SK-N-SH (cell line): ENCODE measurements around the gene ATP6V1B1. TPM values are rescaled to one million over a fixed set of nuclear protein-coding genes. Genes with fewer than 3 reads are reported as not detected.

Experiments used
- CTCF ChIA-PET: fragments of 300-600, 350-600 bp; formaldehyde crosslinking; extraction: SDS; loops from one replicate; lab custom pipeline; 2021; lab: Yijun Ruan, JAX
- POLR2A ChIA-PET: fragments of 350-600 bp; sonication (Branson Sonifier 250); formaldehyde crosslinking; extraction: SDS; loops from one replicate; lab custom pipeline; 2020; ENCODE audit warnings: antibody characterized with exemption, inconsistent platforms; lab: Yijun Ruan, JAX
- DNase-seq: peaks from one replicate; pipeline ENCODE4 v3.0.0; 2012
- H2AFZ ChIP-seq: fragments of 200-600 bp; sonication (generic); 2 replicates; pipeline ENCODE4 v1.8.1; 2016; ENCODE audit warnings: antibody characterized with exemption, mild to moderate bottlenecking, low read depth
- H3F3A ChIP-seq: fragments of 200-600 bp; sonication (generic); replicated peaks from 2 replicates; pipeline ENCODE3; 2016; ENCODE audit warnings: antibody characterized with exemption, mild to moderate bottlenecking; ENCODE audit not compliant: insufficient read depth
- H3K27ac ChIP-seq, 2 experiments: fragments of 200-500 bp in 1 of 2; fragments of 200-600 bp in 1 of 2; sonication (Bioruptor generic) in 1 of 2; sonication (generic), shearing (Covaris generic) in 1 of 2; 2 replicates each; pipeline versions ENCODE4 v1.5.1 to v1.6.1; 2014 to 2016; ENCODE audit warnings: low read depth in 2 of 2, inconsistent platforms in 1 of 2, low read length in 1 of 2, mild to moderate bottlenecking in 1 of 2, mixed read lengths in 1 of 2
- H3K27me3 ChIP-seq: fragments of 200-600 bp; sonication (generic), shearing (Covaris generic); 2 replicates; pipeline ENCODE4 v1.6.1; 2016; ENCODE audit warnings: mixed run types; ENCODE audit not compliant: insufficient read depth
- H3K36me3 ChIP-seq, 2 experiments: fragments of 200-500 bp in 1 of 2; fragments of 200-600 bp in 1 of 2; sonication (Bioruptor generic) in 1 of 2; sonication (generic) in 1 of 2; replicated peaks in 1 of 2; 2 replicates each; pipeline versions ENCODE3 to v1.5.1; 2014 to 2016; ENCODE audit warnings: low read length in 1 of 2, mild to moderate bottlenecking in 1 of 2; ENCODE audit not compliant: insufficient read depth in 2 of 2, control insufficient read depth in 1 of 2
- H3K4me1 ChIP-seq, 2 experiments: fragments of 200-500 bp in 1 of 2; fragments of 200-600 bp in 1 of 2; sonication (Bioruptor generic) in 1 of 2; sonication (generic), shearing (Covaris generic) in 1 of 2; 2 replicates each; pipeline versions ENCODE4 v1.5.1 to v1.6.1; 2014 to 2016; ENCODE audit warnings: low read depth in 1 of 2, low read length in 1 of 2, mixed run types in 1 of 2; ENCODE audit not compliant: insufficient read depth in 2 of 2, control insufficient read depth in 1 of 2
- H3K4me2 ChIP-seq: fragments of 200-600 bp; sonication (generic), shearing (Covaris generic); 2 replicates; pipeline ENCODE4 v1.6.1; 2017; ENCODE audit warnings: mixed run types
- H3K4me3 ChIP-seq, 2 experiments: fragments of 200-500 bp in 1 of 2; fragments of 200-600 bp in 1 of 2; sonication (Bioruptor generic) in 1 of 2; sonication (generic), shearing (Covaris generic) in 1 of 2; 2 replicates each; pipeline versions ENCODE4 v1.5.1 to v1.8.1; 2014 to 2016; ENCODE audit warnings: low read depth in 2 of 2, inconsistent platforms in 1 of 2, low read length in 1 of 2, mild to moderate bottlenecking in 1 of 2, mixed read lengths in 1 of 2, moderate library complexity in 1 of 2
- H3K79me2 ChIP-seq: fragments of 200-600 bp; sonication (generic); 2 replicates; pipeline ENCODE4 v1.8.1; 2017; ENCODE audit warnings: mild to moderate bottlenecking; ENCODE audit not compliant: insufficient read depth
- H3K9ac ChIP-seq: fragments of 200-600 bp; sonication (generic); 2 replicates; pipeline ENCODE4 v1.6.1; 2017; ENCODE audit warnings: mixed run types
- H3K9me2 ChIP-seq: fragments of 200-600 bp; sonication (generic); 2 replicates; pipeline ENCODE4 v1.6.1; 2017; ENCODE audit warnings: mixed run types
- H3K9me3 ChIP-seq: fragments of 200-600 bp; sonication (generic); 2 replicates; pipeline ENCODE4 v1.6.1; 2017; ENCODE audit warnings: mixed run types, mild to moderate bottlenecking, moderate library complexity
- H4K20me1 ChIP-seq: fragments of 200-600 bp; sonication (generic); 2 replicates; pipeline ENCODE4 v1.6.1; 2017; ENCODE audit warnings: mild to moderate bottlenecking, mixed run types; ENCODE audit not compliant: insufficient read depth
- CTCF ChIP-seq: fragments of 200-600 bp; sonication (generic); IDR thresholded peaks from 2 replicates; pipeline ENCODE4 v1.6.1; 2017; ENCODE audit warnings: antibody characterized with exemption, mild to moderate bottlenecking, moderate library complexity
- EZH2phosphoT487 ChIP-seq: fragments of 200-600 bp; sonication (generic); IDR thresholded peaks from 2 replicates; pipeline ENCODE4 v1.6.1; 2017; ENCODE audit warnings: low read depth, mixed run types, mild to moderate bottlenecking, antibody characterized with exemption, moderate library complexity, borderline replicate concordance
- FOSL2 ChIP-seq: IDR thresholded peaks from 2 replicates; pipeline ENCODE4 v1.4.0; 2012; ENCODE audit warnings: low read depth, mild to moderate bottlenecking, moderate library complexity, borderline replicate concordance
- FOXJ3 ChIP-seq: sonication (generic); formaldehyde crosslinking; IDR thresholded peaks from 2 replicates; pipeline ENCODE4 v1.5.1; 2020; ENCODE audit warnings: mild to moderate bottlenecking, missing genetic modification reagents
- GABPA ChIP-seq: IDR thresholded peaks from 2 replicates; pipeline ENCODE4 v1.4.0; 2012; ENCODE audit warnings: low read depth, mild to moderate bottlenecking
- GATA2 ChIP-seq: sonication (generic); formaldehyde crosslinking; IDR thresholded peaks from 2 replicates; pipeline ENCODE4 v1.5.0; 2020; ENCODE audit warnings: mild to moderate bottlenecking, missing genetic modification reagents
- NFIC ChIP-seq: IDR thresholded peaks from 2 replicates; pipeline ENCODE4 v1.4.0; 2012; ENCODE audit warnings: borderline replicate concordance
- NRF1 ChIP-seq: IDR thresholded peaks from 2 replicates; pipeline ENCODE4 v1.6.1; 2012; ENCODE audit warnings: low read depth, mild to moderate bottlenecking, low read length
- POLR2AphosphoS5 ChIP-seq: IDR thresholded peaks from 2 replicates; pipeline ENCODE4 v1.6.1; 2012; ENCODE audit warnings: low read depth, low read length
- RAD21 ChIP-seq: IDR thresholded peaks from 2 replicates; pipeline ENCODE4 v1.6.1; 2012; ENCODE audit warnings: mild to moderate bottlenecking, low read length
- RCOR1 ChIP-seq: fragments of 150-350 bp; IDR thresholded peaks from 2 replicates; pipeline ENCODE4 v1.6.1; 2017; ENCODE audit warnings: antibody characterized with exemption, low read length
- RFX5 ChIP-seq: IDR thresholded peaks from 2 replicates; pipeline ENCODE4 v1.6.1; 2012; ENCODE audit warnings: mild to moderate bottlenecking, improper control_type of control experiment, low read length
- RXRA ChIP-seq: IDR thresholded peaks from 2 replicates; pipeline ENCODE4 v1.4.0; 2012; ENCODE audit warnings: low read depth, mild to moderate bottlenecking, borderline replicate concordance
- SIN3A ChIP-seq: IDR thresholded peaks from 2 replicates; pipeline ENCODE4 v1.6.1; 2012; ENCODE audit warnings: low read depth, mild to moderate bottlenecking, low read length, moderate library complexity, borderline replicate concordance
- TAF1 ChIP-seq: IDR thresholded peaks from 2 replicates; pipeline ENCODE4 v1.6.1; 2012; ENCODE audit warnings: low read depth, mild to moderate bottlenecking, low read length, moderate library complexity, borderline replicate concordance
- TCF12 ChIP-seq: IDR thresholded peaks from 2 replicates; pipeline ENCODE4 v1.4.0; 2012
- USF1 ChIP-seq: IDR thresholded peaks from 2 replicates; pipeline ENCODE4 v1.4.0; 2012; ENCODE audit warnings: low read depth, borderline replicate concordance
- USF2 ChIP-seq: fragments of 150-350 bp; IDR thresholded peaks from 2 replicates; pipeline ENCODE4 v1.6.1; 2017; ENCODE audit warnings: antibody characterized with exemption, low read length, low read depth, borderline replicate concordance
- YY1 ChIP-seq: IDR thresholded peaks from 2 replicates; pipeline ENCODE4 v1.4.0; 2012; ENCODE audit warnings: low read depth, mild to moderate bottlenecking
- ZBTB33 ChIP-seq: IDR thresholded peaks from 2 replicates; pipeline ENCODE4 v1.4.0; 2012; ENCODE audit warnings: low read depth, borderline replicate concordance
- WGBS: methylation state at CpG from one replicate; pipeline ENCODE4 v1.1.6; 2017; ENCODE audit warnings: low lambda C conversion rate; 5-methylcytosine and 5-hydroxymethylcytosine counted together
- polyA plus RNA-seq, 3 experiments: library from polyadenylated mRNA; depleted of rRNA; stranded (reverse); fragments of >200 nt; gene quantifications; 2 replicates each; pipeline ENCODE4 v1.2.3, GENCODE V29; 2012

ATP6V1B1 gene
- polyA plus RNA-seq, 1 of the 3 experiments (the other 2 are of a cell fraction), result 4.9 TPM

GRCh38 chr2:70903641-70904340 is 31.9 kb upstream of the ATP6V1B1 start:
- H3K79me2 ChIP-seq, result peaks cover 16% of the 10 kb centered on the region
- peaks cover 0 to 16% of the 10 kb centered on the region in 2 experiments; a peak in 2 of 4 replicates for H3K4me1 ChIP-seq
- no peaks in the 10 kb centered on the region for H3K27me3 ChIP-seq
- DNase-seq, result no peak
- no peak overlapping the region for H2AFZ ChIP-seq
- no peaks in the 10 kb centered on the region for H3K9me3 ChIP-seq
- 97% methylated on average over 23 of the region's 25 CpGs for WGBS
- no peak overlapping the region for H3K27ac ChIP-seq
- H3K9me2 ChIP-seq, result no peaks in the 10 kb centered on the region
- H3K9ac ChIP-seq, result no peak overlapping the region
- no peak overlapping the region for H3K4me3 ChIP-seq
- no peaks in the 10 kb centered on the region; the same call in 1 of the 2 replicates for H4K20me1 ChIP-seq
- H3F3A ChIP-seq, result peaks cover 3% of the 10 kb centered on the region
- TF ChIP-seq RCOR1 (no peak), SIN3A (no peak), EZH2phosphoT487 (no peak), TAF1 (no peak), POLR2AphosphoS5 (no peak), GATA2 (CRISPR knock-in tag) (no peak), RFX5 (no peak), TCF12 (no peak), GABPA (no peak), USF2 (no peak), RAD21 (no peak), FOSL2 (no peak), RXRA (no peak), NRF1 (no peak), FOXJ3 (CRISPR knock-in tag) (no peak)
- no peak overlapping the region for H3K4me2 ChIP-seq
- ChIA-PET CTCF (interaction anchor here (0.9 to 1.4 kb wide), 2 partner anchors 13 to 32 kb away, joined by 3 to 5 read pairs; no protein-coding TSS in a partner anchor), POLR2A (no interaction called here)
- peaks cover 0 to 12% of the 10 kb centered on the region in 2 experiments for H3K36me3 ChIP-seq

DNA sequence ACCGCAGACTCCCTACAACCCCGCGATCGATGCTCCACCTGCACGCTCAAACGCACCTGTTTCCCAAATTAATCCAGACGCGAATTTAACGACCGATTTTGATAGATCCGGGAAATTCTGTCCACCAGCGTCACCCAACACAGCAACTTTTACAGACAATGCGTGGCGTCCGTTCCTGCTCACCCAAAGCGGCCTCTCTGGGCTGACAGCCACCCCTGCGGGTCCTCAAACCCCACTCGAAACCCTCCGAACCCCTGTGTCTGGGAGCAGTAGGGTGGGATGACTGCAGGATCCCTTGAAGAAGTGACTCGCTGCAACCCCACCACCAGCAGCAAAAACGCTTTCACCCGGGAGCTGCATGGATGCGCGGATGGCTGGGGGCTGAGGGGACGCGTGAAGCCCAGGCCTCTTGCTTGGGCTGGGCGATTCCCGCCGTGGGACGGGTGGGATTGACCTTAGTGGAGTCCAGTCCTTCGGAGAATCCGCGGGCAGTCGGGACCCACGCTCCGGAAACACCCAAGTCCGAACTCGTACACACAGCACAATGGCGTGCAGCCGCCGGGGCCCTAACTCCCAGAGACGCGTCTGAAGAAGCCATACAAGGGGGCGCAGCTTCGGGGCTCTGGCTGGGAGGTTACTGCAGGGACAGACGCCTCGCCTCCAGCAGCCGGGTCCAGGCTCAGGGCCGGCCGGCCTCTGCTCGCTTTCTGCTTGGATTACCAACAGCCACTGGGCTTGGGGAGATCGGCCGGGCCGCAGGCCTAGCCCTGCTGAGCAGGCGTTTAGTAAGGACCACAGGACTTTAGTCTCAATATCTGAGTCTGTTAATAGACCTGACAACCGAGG is 31.1 kb upstream of the ATP6V1B1 start:
- no peak overlapping the region for H3K27ac ChIP-seq
- no peak for TF ChIP-seq USF1
- TF ChIP-seq CTCF, result no peak
- TF ChIP-seq FOXJ3 (CRISPR knock-in tag), result no peak
- no peak for TF ChIP-seq GATA2 (CRISPR knock-in tag)
- no peak for TF ChIP-seq YY1
- TF ChIP-seq ZBTB33, result no peak
- TF ChIP-seq NFIC, result no peak

More for the DNA sequence above, 31.1 kb upstream of the ATP6V1B1 start:
- H3K4me3 ChIP-seq, result no peak overlapping the region
- no peak overlapping the region for H3K4me2 ChIP-seq
- ChIA-PET CTCF (interaction anchor here (1.4 kb wide), 1 partner anchor 12 kb away, joined by 3 read pairs; no protein-coding TSS in a partner anchor), POLR2A (no interaction called here)
- H3K36me3 ChIP-seq, result peaks cover under 1 to 12% of the 10 kb centered on the region in 2 experiments
- WGBS, result 98% methylated on average over 31 of the region's 56 CpGs
- peaks cover 16% of the 10 kb centered on the region for H3K79me2 ChIP-seq
- H3K9me2 ChIP-seq, result no peaks in the 10 kb centered on the region
- H3K27me3 ChIP-seq, result no peaks in the 10 kb centered on the region
- H3K4me1 ChIP-seq, result peaks cover 0 to 9% of the 10 kb centered on the region in 2 experiments; a peak in 2 of 4 replicates
- no peak overlapping the region for H2AFZ ChIP-seq
- peaks cover 5% of the 10 kb centered on the region for H3F3A ChIP-seq
- H4K20me1 ChIP-seq, result no peaks in the 10 kb centered on the region; the same call in 1 of the 2 replicates
- no peak overlapping the region for H3K9ac ChIP-seq
- DNase-seq, result no peak
- no peaks in the 10 kb centered on the region for H3K9me3 ChIP-seq
